ENCODE data around the gene HNRNPLL. TPM values are rescaled to one million over a fixed set of nuclear protein-coding genes. Genes with fewer than 3 reads are reported as not detected.
A peak's percentile ranks its signal among the peaks of the same experiment; 100 is the strongest.

The HNRNPLL gene
- total RNA-seq, 1 donor from 2014 or later, result 55.9 TPM

DNA sequence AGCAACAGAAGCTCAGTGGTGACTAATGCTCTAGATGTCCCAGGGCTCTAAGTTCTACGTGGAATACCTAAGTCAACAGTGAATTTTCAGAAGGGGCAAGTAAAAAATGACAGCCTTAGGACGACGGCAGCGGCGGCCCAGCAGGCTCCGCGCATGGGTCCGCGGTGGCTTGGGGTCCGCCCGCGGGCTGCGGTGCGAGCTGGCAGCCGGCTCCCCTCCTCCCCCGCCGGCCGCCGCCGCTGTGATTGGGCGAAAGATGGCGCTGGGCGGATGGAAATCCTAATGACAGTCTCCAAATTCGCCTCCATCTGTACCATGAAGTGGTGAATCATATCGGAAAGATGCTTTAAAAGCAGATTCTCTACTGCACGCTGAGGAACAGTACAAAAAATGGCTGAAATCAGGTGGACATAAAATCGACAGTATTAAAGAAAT is 74.7 kb downstream of the HNRNPLL start:
- no peaks in the 10 kb centered on the region for H3K36me3 Mint-ChIP-seq (ENCODE audit: low read depth, unreplicated experiment)
- peaks cover 3% of the 10 kb centered on the region for H3K4me1 ChIP-seq (ENCODE audit: insufficient read depth, low read length)
- peak overlapping the region; percentile 46 for H2AFZ ChIP-seq (ENCODE audit: low read depth, low read length)
- H3K27ac ChIP-seq (ENCODE audit: low read depth, low read length), result peak overlapping the region; percentile 36
- FAIRE-seq (peak; percentile 81), DNase-seq (ENCODE audit: low read depth) (peak; percentile 61)
- H3K27ac Mint-ChIP-seq (ENCODE audit: unreplicated experiment), result no peak overlapping the region
- no peaks in the 10 kb centered on the region for H3K36me3 ChIP-seq (ENCODE audit: insufficient read depth, low read length)
- peak overlapping the region; percentile 56 for H3K4me3 ChIP-seq (ENCODE audit: insufficient read depth, low read depth, low read length)
- no peaks in the 10 kb centered on the region for H3K9me3 ChIP-seq (ENCODE audit: insufficient read depth, low read depth, low read length)
- no peaks in the 10 kb centered on the region for H4K20me1 ChIP-seq (ENCODE audit: insufficient read depth, low read length)
- peak overlapping the region; percentile 74 for H3K4me3 Mint-ChIP-seq (ENCODE audit: unreplicated experiment)
- H3K4me2 ChIP-seq (ENCODE audit: low read length), result peak overlapping the region; percentile 85
- H3K27me3 ChIP-seq (ENCODE audit: insufficient read depth, low read length), result peaks cover 4% of the 10 kb centered on the region
- peak overlapping the region; percentile 70 for H3K9ac ChIP-seq (ENCODE audit: low read length)
- H3K9me3 Mint-ChIP-seq (ENCODE audit: unreplicated experiment), result no peaks in the 10 kb centered on the region
- H3K79me2 ChIP-seq (ENCODE audit: insufficient read depth, low read length), result no peaks in the 10 kb centered on the region
- no peaks in the 10 kb centered on the region for H3K4me1 Mint-ChIP-seq (ENCODE audit: low read depth, unreplicated experiment)
- TF ChIP-seq, protein P1, sequence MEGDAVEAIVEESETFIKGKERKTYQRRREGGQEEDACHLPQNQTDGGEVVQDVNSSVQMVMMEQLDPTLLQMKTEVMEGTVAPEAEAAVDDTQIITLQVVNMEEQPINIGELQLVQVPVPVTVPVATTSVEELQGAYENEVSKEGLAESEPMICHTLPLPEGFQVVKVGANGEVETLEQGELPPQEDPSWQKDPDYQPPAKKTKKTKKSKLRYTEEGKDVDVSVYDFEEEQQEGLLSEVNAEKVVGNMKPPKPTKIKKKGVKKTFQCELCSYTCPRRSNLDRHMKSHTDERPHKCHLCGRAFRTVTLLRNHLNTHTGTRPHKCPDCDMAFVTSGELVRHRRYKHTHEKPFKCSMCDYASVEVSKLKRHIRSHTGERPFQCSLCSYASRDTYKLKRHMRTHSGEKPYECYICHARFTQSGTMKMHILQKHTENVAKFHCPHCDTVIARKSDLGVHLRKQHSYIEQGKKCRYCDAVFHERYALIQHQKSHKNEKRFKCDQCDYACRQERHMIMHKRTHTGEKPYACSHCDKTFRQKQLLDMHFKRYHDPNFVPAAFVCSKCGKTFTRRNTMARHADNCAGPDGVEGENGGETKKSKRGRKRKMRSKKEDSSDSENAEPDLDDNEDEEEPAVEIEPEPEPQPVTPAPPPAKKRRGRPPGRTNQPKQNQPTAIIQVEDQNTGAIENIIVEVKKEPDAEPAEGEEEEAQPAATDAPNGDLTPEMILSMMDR (IDR thresholded peaks at IDR 0.05; ENCODE audit: insufficient read depth, low read depth, low read length), result no peak
- no peak for TF ChIP-seq EZH2 (IDR thresholded peaks at IDR 0.05; ENCODE audit: insufficient read depth, low read length)
- peaks cover 9% of the 10 kb centered on the region for H3K27me3 Mint-ChIP-seq (ENCODE audit: low read depth, unreplicated experiment)

DNA sequence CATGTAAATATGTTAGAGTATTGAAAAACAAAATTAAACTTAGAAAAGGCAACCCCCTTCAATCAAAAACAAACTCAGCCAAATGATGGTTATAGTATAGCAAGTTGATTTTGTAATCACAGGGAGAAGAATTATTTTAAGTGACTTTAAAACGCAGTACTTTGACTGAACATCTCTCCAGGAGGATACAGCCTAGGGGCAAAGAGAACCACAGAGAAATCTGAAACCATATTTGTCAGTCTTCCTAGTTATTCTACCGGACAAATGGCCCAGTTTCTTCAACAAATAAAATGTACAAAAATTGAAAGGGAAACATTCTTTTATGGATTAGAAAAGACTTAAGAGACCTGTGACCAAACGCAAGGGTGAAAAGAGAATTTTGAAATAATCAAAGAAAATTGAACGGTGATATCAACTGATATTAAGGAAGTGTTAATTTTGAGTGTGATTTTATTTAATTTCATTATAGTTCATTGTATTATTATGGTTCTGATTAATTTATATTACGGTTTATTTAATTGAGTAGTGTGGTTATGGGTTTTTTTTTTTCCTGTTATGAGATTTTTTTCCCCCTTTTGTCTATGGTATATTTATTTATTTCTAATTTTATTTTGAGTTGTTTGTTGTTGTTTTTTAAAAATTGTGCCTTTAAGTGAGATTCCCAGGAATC is 75.3 kb downstream of the HNRNPLL start:
- Mint-ChIP-seq H3K9me3 (ENCODE audit: unreplicated experiment) (no peaks in the 10 kb centered on the region), H3K27ac (ENCODE audit: unreplicated experiment) (no peak overlapping the region), H3K4me1 (ENCODE audit: low read depth, unreplicated experiment) (no peaks in the 10 kb centered on the region), H3K36me3 (ENCODE audit: low read depth, unreplicated experiment) (no peaks in the 10 kb centered on the region), H3K4me3 (ENCODE audit: unreplicated experiment) (peak overlapping the region; percentile 74), H3K27me3 (ENCODE audit: low read depth, unreplicated experiment) (peaks cover 8% of the 10 kb centered on the region)
- H3K4me3 ChIP-seq (ENCODE audit: insufficient read depth, low read depth, low read length), result peak overlapping the region; percentile 56
- peak overlapping the region; percentile 85 for H3K4me2 ChIP-seq (ENCODE audit: low read length)
- peak overlapping the region; percentile 36 for H3K27ac ChIP-seq (ENCODE audit: low read depth, low read length)
- peak overlapping the region; percentile 70 for H3K9ac ChIP-seq (ENCODE audit: low read length)
- peak overlapping the region; percentile 46 for H2AFZ ChIP-seq (ENCODE audit: low read depth, low read length)
- FAIRE-seq (no peak), DNase-seq (ENCODE audit: low read depth) (no peak)
- no peak for TF ChIP-seq EZH2 (IDR thresholded peaks at IDR 0.05; ENCODE audit: insufficient read depth, low read length)
- TF ChIP-seq, protein P1 (IDR thresholded peaks at IDR 0.05; ENCODE audit: insufficient read depth, low read depth, low read length), result no peak
- H3K27me3 ChIP-seq (ENCODE audit: insufficient read depth, low read length), result peaks cover 4% of the 10 kb centered on the region
- H4K20me1 ChIP-seq (ENCODE audit: insufficient read depth, low read length), result no peaks in the 10 kb centered on the region
- no peaks in the 10 kb centered on the region for H3K9me3 ChIP-seq (ENCODE audit: insufficient read depth, low read depth, low read length)
- no peaks in the 10 kb centered on the region for H3K36me3 ChIP-seq (ENCODE audit: insufficient read depth, low read length)
- H3K79me2 ChIP-seq (ENCODE audit: insufficient read depth, low read length), result no peaks in the 10 kb centered on the region
- peaks cover 3% of the 10 kb centered on the region for H3K4me1 ChIP-seq (ENCODE audit: insufficient read depth, low read length)

DNA sequence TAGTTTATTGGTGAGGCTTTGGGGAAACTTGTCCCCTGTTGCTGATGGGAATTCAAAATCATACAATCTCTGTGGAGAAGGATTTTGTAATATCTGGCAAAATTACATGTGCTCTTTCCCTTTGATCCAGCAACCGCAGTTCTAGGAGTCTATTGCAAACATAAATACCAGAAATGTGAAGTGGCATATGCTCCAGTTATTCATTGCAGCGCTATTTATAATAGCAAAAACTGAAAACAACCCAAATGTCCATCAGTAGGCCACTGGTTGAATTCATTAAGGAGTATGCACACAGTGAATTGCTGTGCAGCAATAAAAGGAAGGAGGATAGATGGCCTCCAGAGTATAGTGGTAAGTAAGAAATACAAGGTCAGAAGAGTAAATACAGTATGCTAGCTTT is 76.5 kb downstream of the HNRNPLL start:
- no peaks in the 10 kb centered on the region for H3K79me2 ChIP-seq (ENCODE audit: insufficient read depth, low read length)
- peaks cover 9% of the 10 kb centered on the region for H3K27me3 Mint-ChIP-seq (ENCODE audit: low read depth, unreplicated experiment)
- no peaks in the 10 kb centered on the region for H3K9me3 Mint-ChIP-seq (ENCODE audit: unreplicated experiment)

More for the DNA sequence above, 76.5 kb downstream of the HNRNPLL start:
- no peak for FAIRE-seq
- no peaks in the 10 kb centered on the region for H3K36me3 ChIP-seq (ENCODE audit: insufficient read depth, low read length)
- H2AFZ ChIP-seq (ENCODE audit: low read depth, low read length), result no peak overlapping the region
- DNase-seq (ENCODE audit: low read depth), result no peak
- no peak overlapping the region for H3K4me3 Mint-ChIP-seq (ENCODE audit: unreplicated experiment)
- H3K9ac ChIP-seq (ENCODE audit: low read length), result no peak overlapping the region
- peaks cover 3% of the 10 kb centered on the region for H3K4me1 ChIP-seq (ENCODE audit: insufficient read depth, low read length)
- H3K27ac Mint-ChIP-seq (ENCODE audit: unreplicated experiment), result no peak overlapping the region
- no peaks in the 10 kb centered on the region for H4K20me1 ChIP-seq (ENCODE audit: insufficient read depth, low read length)
- H3K4me3 ChIP-seq (ENCODE audit: insufficient read depth, low read depth, low read length), result no peak overlapping the region
- H3K27me3 ChIP-seq (ENCODE audit: insufficient read depth, low read length), result peaks cover 7% of the 10 kb centered on the region
- H3K4me1 Mint-ChIP-seq (ENCODE audit: low read depth, unreplicated experiment), result no peaks in the 10 kb centered on the region
- no peaks in the 10 kb centered on the region for H3K9me3 ChIP-seq (ENCODE audit: insufficient read depth, low read depth, low read length)
- TF ChIP-seq EZH2 (IDR thresholded peaks at IDR 0.05; ENCODE audit: insufficient read depth, low read length), result no peak
- TF ChIP-seq, protein P1 (IDR thresholded peaks at IDR 0.05; ENCODE audit: insufficient read depth, low read depth, low read length), result no peak
- no peaks in the 10 kb centered on the region for H3K36me3 Mint-ChIP-seq (ENCODE audit: low read depth, unreplicated experiment)
- H3K4me2 ChIP-seq (ENCODE audit: low read length), result no peak overlapping the region
- no peak overlapping the region for H3K27ac ChIP-seq (ENCODE audit: low read depth, low read length)

Data from astrocyte (in vitro differentiated cells and primary cell).